Measurements from ENCODE around the gene NFATC4.
"Not testable (repeated sequence)": the region's sequence is repeated elsewhere in the genome, so short reads cannot be mapped to it uniquely, and the experiment has no call there.

The NFATC4 gene

GRCh38 chr14:24367514-24368211 lies at the start of gene NFATC4:
TSS of gene NFATC4 (plus strand) at chr14:24368184. CDS start at chr14:24368341, 157 bp downstream.
- no peak for DNase-seq

- no peak for DNase-seq
These were observed 46.6 kb upstream of the NFATC4 start for GRCh38 chr14:24321212-24321975.

GRCh38 chr14:24322672-24323071 lies 45.3 kb upstream of the NFATC4 start:
- DNase-seq, result no peak

GRCh38 chr14:24323341-24323740 lies 44.6 kb upstream of the NFATC4 start:
- DNase-seq, result no peak

- DNase-seq, result no peak
These were observed 44.0 kb upstream of the NFATC4 start for GRCh38 chr14:24324024-24324423.

GRCh38 chr14:24325041-24325530 lies 42.9 kb upstream of the NFATC4 start:
- DNase-seq, result no peak

- no peak for DNase-seq
These were observed 42.0 kb upstream of the NFATC4 start for GRCh38 chr14:24325963-24326362.

- DNase-seq, result no peak
These were observed 40.7 kb upstream of the NFATC4 start for GRCh38 chr14:24327303-24327702.

GRCh38 chr14:24327914-24328313 lies 40.1 kb upstream of the NFATC4 start:
- not testable (repeated sequence) for DNase-seq

- no peak for DNase-seq
These were observed 38.8 kb upstream of the NFATC4 start for GRCh38 chr14:24329073-24329663.

GRCh38 chr14:24329736-24330135 lies 38.2 kb upstream of the NFATC4 start:
- DNase-seq, result peak; percentile 78

- no peak for DNase-seq
These were observed 36.9 kb upstream of the NFATC4 start for GRCh38 chr14:24330973-24331674.

GRCh38 chr14:24331731-24332267 lies 36.2 kb upstream of the NFATC4 start:
- DNase-seq, result no peak

- DNase-seq, result peak; percentile 91
These were observed 35.6 kb upstream of the NFATC4 start for GRCh38 chr14:24332268-24332993.

GRCh38 chr14:24334431-24335291 lies 33.3 kb upstream of the NFATC4 start, which contains the start of gene ADCY4:
TSS of gene ADCY4 (minus strand) at chr14:24335071. CDS start at chr14:24334652, 419 bp downstream.
- DNase-seq, result no peak

GRCh38 chr14:24335461-24336171 lies 32.4 kb upstream of the NFATC4 start:
- no peak for DNase-seq

- DNase-seq, result no peak
These were observed 30.7 kb upstream of the NFATC4 start for GRCh38 chr14:24337144-24337823.

- no peak for DNase-seq
These were observed 30.2 kb upstream of the NFATC4 start for GRCh38 chr14:24337824-24338175.

GRCh38 chr14:24338843-24339242 lies 29.1 kb upstream of the NFATC4 start:
- no peak for DNase-seq

Data from CD4-positive, alpha-beta T cell treated with Interleukin-4 for 4 hours (primary cell).